GM12878 (cell line): ENCODE measurements around the gene AFF1. TPM values are rescaled to one million over a fixed set of nuclear protein-coding genes. Genes with fewer than 3 reads are reported as not detected.

Source experiments
- ATAC-seq: fragments of 200-7000 bp; cut with Tn5 transposase; 3 replicates; pipeline ENCODE4 v1.9.1; 2020; ENCODE audit warnings: mild to moderate bottlenecking, moderate library complexity
- BruUV-seq: library from RNA; stranded (reverse); fragments of 400-500 nt; replicated peaks from 2 replicates; lab custom pipeline; 2021; lab: Mats Ljungman, UMichigan
- CTCF ChIA-PET: fragments of 300-600 bp; sonication (Branson Sonifier 250); formaldehyde crosslinking; extraction: SDS; loops from one replicate; lab custom pipeline; 2021; ENCODE audit warnings: inconsistent platforms; lab: Yijun Ruan, JAX
- POLR2A ChIA-PET: fragments of 350-600 bp; formaldehyde crosslinking; extraction: SDS; loops from one replicate; lab custom pipeline; 2021; ENCODE audit warnings: inconsistent platforms; lab: Charles Lee
- RAD21 ChIA-PET: fragments of 300-600 bp; sonication (Branson Sonifier 250); formaldehyde crosslinking; loops from one replicate; lab custom pipeline; 2023; ENCODE audit warnings: antibody characterized with exemption; ENCODE audit not compliant: unreplicated experiment; lab: Charles Lee
- SMC1A ChIA-PET: fragments of 300-600 bp; sonication (Branson Sonifier 250); formaldehyde crosslinking; loops from one replicate; lab custom pipeline; 2023; ENCODE audit not compliant: unreplicated experiment, uncharacterized antibody; lab: Charles Lee
- DNase-seq: peaks from one replicate; pipeline ENCODE4 v3.0.0-alpha.2; 2011; ENCODE audit warnings: low read depth, low spot score
- FAIRE-seq: peaks from 3 replicates; lab custom pipeline; 2011; peaks lifted over from hg19 to GRCh38; lab: Jason Lieb, UNC
- H2AFZ ChIP-seq: 2 replicates; pipeline ENCODE4 v1.6.0; 2011; ENCODE audit warnings: low read depth, low read length, control low read depth; ENCODE audit not compliant: control insufficient read depth
- H3K27ac ChIP-seq: 2 replicates; pipeline ENCODE4 v1.5.1; 2011; ENCODE audit warnings: control low read depth; ENCODE audit not compliant: control insufficient read depth, insufficient read depth
- H3K27me3 ChIP-seq, 2 experiments: replicated peaks in 1 of 2; 2 replicates each; pipeline versions ENCODE4 v1.6.0 to v1.6.1; 2011; ENCODE audit warnings: low read length in 1 of 2; ENCODE audit not compliant: control insufficient read depth in 2 of 2, insufficient read depth in 2 of 2
- H3K36me3 ChIP-seq, 2 experiments: 2 replicates each; pipeline ENCODE4 v1.5.1; 2011; ENCODE audit warnings: low read length in 1 of 2; ENCODE audit not compliant: control insufficient read depth in 2 of 2, insufficient read depth in 2 of 2
- H3K4me1 ChIP-seq: 2 replicates; pipeline ENCODE4 v1.6.1; 2011; ENCODE audit warnings: mild to moderate bottlenecking, low read length, moderate library complexity, mixed read lengths; ENCODE audit not compliant: control insufficient read depth, insufficient read depth
- H3K4me2 ChIP-seq: 2 replicates; pipeline ENCODE4 v1.6.0; 2011; ENCODE audit warnings: control low read depth; ENCODE audit not compliant: control insufficient read depth, insufficient read depth
- H3K4me3 ChIP-seq: fragments of 200-600 bp; sonication (generic); 2 replicates; pipeline ENCODE4 v1.5.1; 2016
- H3K79me2 ChIP-seq: 2 replicates; pipeline ENCODE4 v1.6.0; 2011; ENCODE audit warnings: low read length; ENCODE audit not compliant: control insufficient read depth, insufficient read depth
- H3K9ac ChIP-seq: 2 replicates; pipeline ENCODE4 v1.8.0; 2011; ENCODE audit warnings: low read length, control low read depth, mixed read lengths; ENCODE audit not compliant: control insufficient read depth, insufficient read depth
- H3K9me3 ChIP-seq: replicated peaks from 3 replicates; pipeline ENCODE4 v1.5.1; 2011; ENCODE audit warnings: mild to moderate bottlenecking, low read length; ENCODE audit not compliant: control insufficient read depth, insufficient read depth
- H4K20me1 ChIP-seq: 2 replicates; pipeline ENCODE4 v1.6.0; 2011; ENCODE audit not compliant: control insufficient read depth, insufficient read depth
- CEBPZ ChIP-seq: fragments of 150-350 bp; IDR thresholded peaks from 2 replicates; pipeline ENCODE4 v1.6.1; 2016; ENCODE audit warnings: low read depth, low read length
- CREB1 ChIP-seq: IDR thresholded peaks from 2 replicates; pipeline ENCODE4 v1.6.1; 2012; ENCODE audit warnings: low read depth, mild to moderate bottlenecking, inconsistent platforms
- ESRRA ChIP-seq: IDR thresholded peaks from 2 replicates; pipeline ENCODE4 v1.6.1; 2012; ENCODE audit warnings: mild to moderate bottlenecking, low read length, improper control_type of control experiment
- GABPA ChIP-seq: IDR thresholded peaks from 2 replicates; pipeline ENCODE4 v1.6.1; 2014; ENCODE audit warnings: antibody characterized with exemption, low read depth, mild to moderate bottlenecking, inconsistent platforms
- POU2F2 ChIP-seq: IDR thresholded peaks from 3 replicates; pipeline ENCODE4 v1.6.1; 2011; ENCODE audit warnings: low read depth, mild to moderate bottlenecking, low read length, borderline replicate concordance
- ZNF687 ChIP-seq: fragments of 450-650 bp; IDR thresholded peaks from 2 replicates; pipeline ENCODE4 v1.6.1; 2017; ENCODE audit warnings: mild to moderate bottlenecking, moderate library complexity
- WGBS: methylation state at CpG from one replicate; pipeline ENCODE4 v1.1.6; 2016; ENCODE audit warnings: low lambda C conversion rate; ENCODE audit not compliant: insufficient replicate concordance, insufficient coverage; ENCODE audit errors: missing lambda C conversion rate; 5-methylcytosine and 5-hydroxymethylcytosine counted together
- in situ Hi-C: fragments of 300-500 bp; cut with MboI; formaldehyde crosslinking; loops from 9 replicates; pipeline ENCODE4 v1.14.3; 2018; ENCODE audit warnings: mixed read lengths
- intact Hi-C: fragments of 100-400 bp; cut with micrococcal nuclease; formaldehyde crosslinking; loops from one replicate; pipeline ENCODE4 v1.14.2; 2022; ENCODE audit not compliant: unreplicated experiment
- polyA plus RNA-seq, 11 experiments: library from polyadenylated mRNA; depleted of rRNA in 4 of 11; unstranded in 6 of 11; stranded (reverse) in 5 of 11; fragments of >200 nt; fragmentation: Nextera tagmentation in 4 of 11; fragmentation: Illumina TruSeq in 1 of 11; extraction: Ambion mirVana in 4 of 11; extraction: Trizol in 1 of 11; gene quantifications; 1 replicate in 1 of 11; 2 replicates in 10 of 11; pipeline versions ENCODE4 v1.2.1 to v1.2.3, GENCODE V29; 2011 to 2016; ENCODE audit warnings: inconsistent platforms in 2 of 11, missing spikeins in 2 of 11, low read depth in 1 of 11
- total RNA-seq, 4 experiments: library from RNA; depleted of rRNA in 3 of 4; stranded (reverse); fragments of >200 nt in 3 of 4; fragmentation: Illumina TruSeq in 1 of 4; extraction: Trizol in 1 of 4; gene quantifications; 2 replicates each; pipeline versions ENCODE4 v1.2.1 to v1.2.3, GENCODE V29; 2013 to 2021

Gene AFF1
- total and polyA plus RNA-seq, 10 of the 15 experiments (the other 5 are each of a cell fraction or from before 2014, with no cell fraction given), result 3.5 to 56.1 (median 21.5) TPM

- Histone ChIP-seq H4K20me1 (no peaks in the 10 kb centered on the region), H3K9ac (no peak overlapping the region), H3K4me2 (no peak overlapping the region), H3K36me3 (no peaks in the 10 kb centered on the region; a peak in 1 of 4 replicates), H3K27ac (no peak overlapping the region), H3K4me3 (no peak overlapping the region), H3K79me2 (peaks cover 3% of the 10 kb centered on the region), H3K27me3 (no peaks in the 10 kb centered on the region), H2AFZ (no peak overlapping the region), H3K4me1 (peaks cover 13% of the 10 kb centered on the region), H3K9me3 (no peaks in the 10 kb centered on the region)
- ChIA-PET CTCF (interaction anchor here (1.2 to 7.2 kb wide), 6 partner anchors 20 to 311 kb away, joined by 3 to 293 read pairs (median 34); no protein-coding TSS in a partner anchor), SMC1A (interaction anchor here (1.3 to 7.0 kb wide), 7 partner anchors 11 to 429 kb away, joined by 3 to 267 read pairs (median 63); partner anchors contain the start of gene AFF1), RAD21 (interaction anchor here (1.1 to 6.3 kb wide), 6 partner anchors 17 to 231 kb away, joined by 3 to 183 read pairs (median 5); no protein-coding TSS in a partner anchor), POLR2A (interaction anchor here (1.0 kb wide), 1 partner anchor 10 kb away, joined by 3 read pairs; the partner anchor contains the start of gene AFF1)
- FAIRE-seq (no peak), ATAC-seq (no peak), DNase-seq (no peak)
- intact Hi-C loops, result no loop called here
- WGBS, result 3% methylated on average over 2 of the region's 2 CpGs
- TF ChIP-seq CEBPZ (no peak), CREB1 (no peak), POU2F2 (no peak), GABPA (no peak), ESRRA (no peak), ZNF687 (no peak)
- in situ Hi-C loops, result loop anchor here (5.0 kb wide), 2 partner anchors 167 to 307 kb away; no protein-coding TSS in a partner anchor
- no TSS peak for BruUV-seq
Measured at GRCh38 chr4:86924811-86925210, 10.0 kb upstream of the AFF1 start.
